Nephron progenitor cell (in vitro differentiated cells): Measurements from ENCODE around the gene PEMT.

Experiments
- DNase-seq: peaks from one replicate; pipeline ENCODE4 v3.0.0; 2021
- H3K27ac Mint-ChIP-seq: 2 replicates; pipeline ENCODE4 v1.8.0; 2021; ENCODE audit warnings: mild to moderate bottlenecking, moderate library complexity, mixed read lengths
- H3K27me3 Mint-ChIP-seq: 2 replicates; pipeline ENCODE4 v1.8.0; 2021; ENCODE audit warnings: mild to moderate bottlenecking, low read depth, mixed read lengths; ENCODE audit not compliant: poor library complexity
- H3K36me3 Mint-ChIP-seq: 2 replicates; pipeline ENCODE4 v1.8.0; 2021; ENCODE audit warnings: low read depth, mixed read lengths
- H3K4me1 Mint-ChIP-seq: 2 replicates; pipeline ENCODE4 v1.8.0; 2021; ENCODE audit warnings: mixed read lengths
- H3K4me3 Mint-ChIP-seq: 2 replicates; pipeline ENCODE4 v1.8.0; 2021; ENCODE audit warnings: mild to moderate bottlenecking, moderate library complexity, mixed read lengths
- H3K9me3 Mint-ChIP-seq: 2 replicates; pipeline ENCODE4 v1.8.0; 2021; ENCODE audit warnings: mild to moderate bottlenecking, moderate library complexity, mixed read lengths
- CTCF ChIP-seq: fragments of 200-600 bp; sonication (generic); IDR thresholded peaks from 2 replicates; pipeline ENCODE4 v1.5.0; 2021; ENCODE audit warnings: antibody characterized with exemption

The PEMT gene

DNA sequence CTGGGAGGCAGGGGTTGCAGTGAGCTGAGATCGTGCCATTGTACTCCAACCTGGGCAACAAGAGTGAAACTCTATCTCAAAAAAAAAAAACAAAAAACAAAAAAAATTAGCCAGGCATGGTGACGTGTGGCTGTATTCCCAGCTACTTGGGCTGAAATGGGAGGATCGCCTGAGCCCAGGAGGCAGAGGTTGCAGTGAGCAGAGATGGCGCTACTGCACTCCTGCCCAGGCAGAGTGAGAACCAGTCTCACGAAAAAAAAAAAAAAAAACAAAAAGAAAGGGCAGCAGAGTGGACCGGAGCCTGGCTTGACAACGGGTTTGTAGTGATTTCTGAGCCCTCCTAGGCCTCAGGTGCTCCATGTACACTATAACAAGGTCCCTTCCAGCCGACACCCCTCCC is 33.1 kb downstream of the PEMT start:
- Mint-ChIP-seq H3K4me1 (peaks cover 19% of the 10 kb centered on the region), H3K27ac (no peak overlapping the region), H3K27me3 (peaks cover 3% of the 10 kb centered on the region), H3K36me3 (no peaks in the 10 kb centered on the region), H3K9me3 (no peaks in the 10 kb centered on the region), H3K4me3 (no peak overlapping the region)
- no peak for TF ChIP-seq CTCF
- DNase-seq: no peak

DNA sequence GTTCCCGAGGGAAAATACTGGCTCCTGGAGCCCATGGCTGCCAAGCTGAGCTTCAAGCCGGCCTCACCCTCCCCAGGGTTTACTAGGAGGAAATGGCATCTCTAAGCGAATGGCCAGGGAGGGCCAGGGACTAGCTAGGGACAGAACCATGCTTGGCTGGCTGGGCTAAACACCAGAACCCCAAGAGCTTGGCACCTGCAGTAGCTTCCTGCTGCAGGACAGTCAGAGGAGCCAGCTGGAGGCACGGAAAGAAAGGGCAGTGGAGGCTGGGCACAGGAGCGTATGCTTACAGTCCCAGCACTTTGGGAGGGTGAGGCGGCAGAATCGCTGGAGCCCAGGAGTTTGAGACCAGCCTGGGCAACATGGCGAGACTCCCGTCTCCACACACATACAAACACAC is 33.7 kb downstream of the PEMT start:
- peaks cover 20% of the 10 kb centered on the region for H3K4me1 Mint-ChIP-seq
- DNase-seq: no peak
- no peak overlapping the region for H3K4me3 Mint-ChIP-seq
- no peak overlapping the region for H3K27ac Mint-ChIP-seq
- H3K27me3 Mint-ChIP-seq: peaks cover 3% of the 10 kb centered on the region
- TF ChIP-seq CTCF: no peak
- H3K36me3 Mint-ChIP-seq: no peaks in the 10 kb centered on the region
- no peaks in the 10 kb centered on the region for H3K9me3 Mint-ChIP-seq

DNA sequence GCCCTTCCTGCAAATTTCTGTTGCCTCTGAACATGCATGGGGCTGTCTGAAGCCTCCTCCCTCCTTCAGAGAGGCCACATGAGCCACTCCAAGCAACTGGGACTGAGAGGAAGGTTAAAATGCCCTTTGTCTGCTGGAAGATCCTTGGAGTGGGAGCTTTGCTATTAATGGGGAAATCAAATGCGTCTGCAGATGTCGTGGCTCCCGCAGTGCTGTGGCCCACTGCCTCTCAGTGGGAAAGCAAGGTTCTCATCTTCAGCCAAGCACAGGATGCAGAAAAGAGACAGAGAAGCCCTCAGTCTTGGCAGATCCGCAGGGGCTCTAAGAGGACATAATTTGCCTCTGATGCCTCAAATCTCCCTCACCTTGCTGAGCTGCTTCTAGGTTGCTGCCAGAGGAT is 34.8 kb downstream of the PEMT start:
- H3K27ac Mint-ChIP-seq: no peak overlapping the region

GRCh38 chr17:17555906-17556305 is 35.6 kb downstream of the PEMT start:
- DNase-seq: no peak
- Mint-ChIP-seq H3K4me1 (peaks cover 32% of the 10 kb centered on the region), H3K27me3 (peaks cover under 1% of the 10 kb centered on the region), H3K9me3 (no peaks in the 10 kb centered on the region), H3K4me3 (no peak overlapping the region), H3K27ac (peak overlapping the region; percentile 42), H3K36me3 (no peaks in the 10 kb centered on the region)
- TF ChIP-seq CTCF: no peak

More for the DNA sequence above, 34.8 kb downstream of the PEMT start:
- no peak for DNase-seq
- no peaks in the 10 kb centered on the region for H3K9me3 Mint-ChIP-seq
- no peak overlapping the region for H3K4me3 Mint-ChIP-seq
- peaks cover 24% of the 10 kb centered on the region for H3K4me1 Mint-ChIP-seq
- no peak for TF ChIP-seq CTCF
- no peaks in the 10 kb centered on the region for H3K36me3 Mint-ChIP-seq
- H3K27me3 Mint-ChIP-seq: peaks cover 3% of the 10 kb centered on the region

DNA sequence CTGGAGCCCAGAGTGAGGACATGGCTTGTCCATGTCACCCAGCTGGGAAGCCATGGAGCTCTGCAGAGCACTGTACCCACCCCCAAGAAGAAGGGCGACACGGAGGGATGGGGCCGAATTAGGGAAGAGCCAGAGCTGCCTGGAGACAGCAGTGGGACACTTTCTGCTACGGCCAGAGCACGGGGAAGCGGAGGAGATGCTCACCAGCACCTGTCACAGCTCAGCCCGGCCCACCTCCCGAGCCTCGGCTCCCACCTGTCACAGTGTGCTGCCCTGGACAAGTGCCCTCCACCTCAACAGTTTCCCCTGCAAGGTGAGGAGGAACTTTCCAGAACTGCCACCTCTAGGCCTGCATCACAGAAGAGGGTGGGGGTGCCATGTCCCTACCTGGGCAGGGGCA is 36.4 kb downstream of the PEMT start:
- Mint-ChIP-seq H3K4me3 (no peak overlapping the region), H3K9me3 (no peaks in the 10 kb centered on the region), H3K27me3 (no peaks in the 10 kb centered on the region), H3K27ac (no peak overlapping the region), H3K36me3 (no peaks in the 10 kb centered on the region), H3K4me1 (peaks cover 39% of the 10 kb centered on the region)
- DNase-seq: no peak
- no peak for TF ChIP-seq CTCF

GRCh38 chr17:17554266-17554665 is 37.2 kb downstream of the PEMT start:
- H3K4me1 Mint-ChIP-seq: peaks cover 40% of the 10 kb centered on the region
- H3K36me3 Mint-ChIP-seq: no peaks in the 10 kb centered on the region
- H3K9me3 Mint-ChIP-seq: no peaks in the 10 kb centered on the region
- TF ChIP-seq CTCF: no peak
- no peak overlapping the region for H3K4me3 Mint-ChIP-seq
- peak overlapping the region; percentile 91 for H3K27ac Mint-ChIP-seq
- peaks cover 3% of the 10 kb centered on the region for H3K27me3 Mint-ChIP-seq
- no peak for DNase-seq
